GM19099 (cell line): ENCODE measurements around the gene DUOXA1.

ENCODE experiments used
- POLR2A ChIP-seq: IDR thresholded peaks from 3 replicates; pipeline ENCODE4 v1.6.1; 2011; ENCODE audit warnings: low read depth; ENCODE audit not compliant: insufficient read length; ENCODE audit errors: extremely low read depth

Gene DUOXA1

DNA sequence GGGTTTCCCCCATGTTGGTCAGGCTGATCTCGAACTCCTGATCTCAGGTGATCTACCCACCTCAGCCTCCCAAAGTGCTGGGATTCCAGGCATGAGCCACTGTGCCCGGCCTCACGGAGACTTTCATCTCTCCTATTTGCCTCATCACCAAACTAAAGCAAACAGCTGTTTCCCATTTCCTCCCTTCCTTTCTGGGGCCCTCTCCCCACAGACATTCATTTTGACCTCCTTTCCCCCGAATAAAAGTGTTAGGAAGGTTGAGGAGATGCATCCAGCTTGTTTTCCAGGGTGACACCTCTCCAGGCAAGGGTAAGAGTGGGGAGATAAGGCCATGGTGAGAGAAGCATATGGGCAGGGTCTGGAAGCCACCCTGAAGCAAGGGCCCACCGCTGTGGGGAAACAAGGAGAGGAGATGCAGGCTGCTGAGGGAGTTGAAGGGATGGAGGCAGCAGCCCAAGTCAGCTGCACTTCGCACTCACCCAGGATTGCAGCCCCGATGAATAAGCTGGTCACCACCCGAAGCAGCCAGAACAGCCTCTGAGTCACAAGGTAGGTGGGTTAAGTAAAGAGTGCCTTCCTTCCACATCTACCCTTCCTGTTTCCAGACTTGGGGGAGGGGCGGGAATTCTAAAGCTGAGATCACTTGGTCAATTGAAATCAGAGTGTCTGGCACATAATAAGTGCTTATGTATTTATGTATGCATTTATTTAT, 7.8 kb downstream of the DUOXA1 start:
- TF ChIP-seq POLR2A, result no peak

DNA sequence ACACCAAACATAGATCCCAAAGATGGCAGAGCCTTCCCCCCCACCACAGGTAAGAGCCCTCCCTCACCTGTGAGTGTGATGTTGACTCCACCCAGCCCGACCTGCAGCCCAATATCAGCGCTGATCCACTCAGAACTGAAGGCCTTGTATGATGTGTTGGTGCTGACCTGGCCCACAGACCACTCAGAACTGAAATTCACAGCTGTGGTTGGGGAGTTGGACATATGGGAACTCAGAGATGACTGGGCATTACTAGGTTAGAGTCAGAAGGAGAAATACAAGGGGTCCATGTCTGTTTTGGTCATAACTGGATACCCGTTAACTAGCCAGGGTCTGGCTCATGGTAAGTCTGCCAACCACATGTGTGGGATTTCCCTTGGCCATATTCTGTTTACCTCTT, 8.7 kb downstream of the DUOXA1 start:
- no peak for TF ChIP-seq POLR2A

DNA sequence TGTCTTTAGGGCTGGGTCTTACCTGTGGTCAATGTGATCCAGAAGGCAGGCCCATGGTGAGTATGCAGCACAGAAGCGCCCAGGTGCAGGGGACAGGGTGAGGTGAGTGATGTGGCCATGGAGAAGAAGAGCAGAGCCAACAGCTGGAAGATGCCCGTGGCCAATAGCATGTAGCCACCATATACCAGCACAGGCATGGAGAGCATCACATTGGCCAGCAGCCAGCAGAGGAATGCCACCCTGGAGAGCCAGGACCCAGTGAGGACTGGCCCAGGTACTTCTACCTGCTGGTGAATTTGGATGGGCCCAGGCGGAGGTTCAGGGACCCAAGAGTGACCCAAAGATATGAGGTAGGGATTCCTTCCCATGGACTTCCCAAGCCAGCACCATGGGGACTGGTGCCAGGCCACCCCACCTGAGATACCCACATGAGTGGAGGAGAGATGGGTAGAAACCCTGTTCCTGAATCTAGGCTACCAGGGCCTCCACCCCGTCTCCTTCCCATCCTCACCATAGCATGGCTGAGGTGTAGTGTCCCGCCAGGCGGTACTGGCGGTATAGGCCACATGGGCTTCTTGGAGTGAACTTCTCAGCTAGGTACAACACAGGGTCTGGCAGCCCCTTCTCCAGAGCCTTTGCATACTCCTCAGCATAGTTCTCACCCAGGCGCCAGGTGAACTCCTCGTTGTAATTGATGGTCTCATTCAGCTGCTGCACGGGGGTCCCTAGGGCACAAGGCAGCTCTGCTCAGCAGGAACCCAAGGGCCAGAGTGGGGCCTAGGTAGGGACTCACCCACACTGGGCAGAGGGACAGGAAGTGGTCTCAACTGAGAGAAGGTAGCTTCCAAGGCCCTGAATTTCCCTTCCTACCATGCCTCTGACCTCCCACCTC, 9.4 kb downstream of the DUOXA1 start:
- TF ChIP-seq POLR2A, result no peak

DNA sequence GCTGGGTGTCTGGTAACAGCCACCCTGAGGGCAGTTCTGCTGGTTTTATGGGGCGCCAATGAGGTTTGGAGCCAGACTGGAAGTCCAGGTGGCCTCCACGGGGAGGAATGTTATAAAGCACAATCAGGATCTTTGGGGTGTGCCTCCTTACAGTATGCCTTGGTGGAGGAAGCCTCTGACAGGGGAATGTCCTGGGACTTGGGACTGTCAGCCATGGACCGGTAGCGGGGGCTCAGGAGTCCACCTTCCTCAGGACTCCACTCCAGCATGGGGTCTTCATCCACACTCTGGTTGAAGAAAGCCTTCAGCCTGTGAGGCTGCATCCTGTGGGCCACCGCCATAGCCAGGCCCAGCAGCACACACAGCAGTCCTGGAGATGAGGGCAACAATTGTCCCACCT, 10.7 kb downstream of the DUOXA1 start:
- no peak for TF ChIP-seq POLR2A

DNA sequence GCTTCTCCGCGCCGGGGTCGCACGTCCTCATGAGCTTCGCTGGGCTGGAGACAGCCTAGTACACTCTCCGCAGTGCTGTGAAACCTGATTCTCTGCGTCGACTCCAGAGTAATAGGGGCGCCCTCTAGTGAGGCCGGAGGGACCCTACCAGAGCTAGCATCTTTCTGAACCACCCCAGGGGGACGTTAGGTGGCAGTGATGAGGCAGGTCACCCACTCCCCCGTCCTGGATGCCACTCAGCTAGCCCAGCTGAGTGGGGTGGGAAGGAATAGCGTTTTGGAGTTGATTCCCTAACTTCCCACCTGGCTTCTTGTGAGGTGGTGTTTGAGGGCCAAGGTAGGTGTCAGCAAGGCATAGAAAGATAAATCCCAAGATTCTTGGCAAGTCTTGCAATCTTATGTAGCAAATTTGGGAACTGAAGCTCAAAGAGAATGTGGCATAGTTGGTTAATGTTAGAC, 11.5 kb downstream of the DUOXA1 start:
- no peak for TF ChIP-seq POLR2A

DNA sequence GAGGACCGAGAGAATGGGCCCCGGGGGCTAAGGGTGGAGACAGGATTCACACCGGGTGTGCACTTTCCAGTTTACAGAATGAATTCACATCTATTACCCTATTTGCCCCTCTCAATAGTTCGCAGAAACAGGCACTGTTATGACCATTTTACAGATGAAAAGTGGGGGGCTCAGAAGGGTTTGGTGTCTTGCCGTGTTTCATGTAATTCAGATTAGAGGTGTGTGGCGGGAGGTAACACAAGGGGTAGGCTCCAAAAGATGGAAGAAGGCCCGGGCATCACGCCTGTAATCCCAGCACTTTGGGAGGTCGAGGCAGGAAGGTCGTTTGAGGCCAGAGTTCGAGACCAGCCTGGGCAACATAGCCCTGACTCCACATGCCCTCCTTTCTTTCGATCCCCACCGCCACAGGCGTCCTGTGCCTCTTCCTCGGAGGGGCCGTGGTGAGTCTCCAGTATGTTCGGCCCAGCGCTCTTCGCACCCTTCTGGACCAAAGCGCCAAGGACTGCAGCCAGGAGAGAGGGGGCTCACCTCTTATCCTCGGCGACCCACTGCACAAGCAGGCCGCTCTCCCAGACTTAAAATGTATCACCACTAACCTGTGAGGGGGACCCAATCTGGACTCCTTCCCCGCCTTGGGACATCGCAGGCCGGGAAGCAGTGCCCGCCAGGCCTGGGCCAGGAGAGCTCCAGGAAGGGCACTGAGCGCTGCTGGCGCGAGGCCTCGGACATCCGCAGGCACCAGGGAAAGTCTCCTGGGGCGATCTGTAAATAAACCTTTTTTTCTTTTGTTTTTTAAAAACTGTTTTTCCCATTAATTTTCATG, 12.2 kb downstream of the DUOXA1 start:
- no peak for TF ChIP-seq POLR2A

DNA sequence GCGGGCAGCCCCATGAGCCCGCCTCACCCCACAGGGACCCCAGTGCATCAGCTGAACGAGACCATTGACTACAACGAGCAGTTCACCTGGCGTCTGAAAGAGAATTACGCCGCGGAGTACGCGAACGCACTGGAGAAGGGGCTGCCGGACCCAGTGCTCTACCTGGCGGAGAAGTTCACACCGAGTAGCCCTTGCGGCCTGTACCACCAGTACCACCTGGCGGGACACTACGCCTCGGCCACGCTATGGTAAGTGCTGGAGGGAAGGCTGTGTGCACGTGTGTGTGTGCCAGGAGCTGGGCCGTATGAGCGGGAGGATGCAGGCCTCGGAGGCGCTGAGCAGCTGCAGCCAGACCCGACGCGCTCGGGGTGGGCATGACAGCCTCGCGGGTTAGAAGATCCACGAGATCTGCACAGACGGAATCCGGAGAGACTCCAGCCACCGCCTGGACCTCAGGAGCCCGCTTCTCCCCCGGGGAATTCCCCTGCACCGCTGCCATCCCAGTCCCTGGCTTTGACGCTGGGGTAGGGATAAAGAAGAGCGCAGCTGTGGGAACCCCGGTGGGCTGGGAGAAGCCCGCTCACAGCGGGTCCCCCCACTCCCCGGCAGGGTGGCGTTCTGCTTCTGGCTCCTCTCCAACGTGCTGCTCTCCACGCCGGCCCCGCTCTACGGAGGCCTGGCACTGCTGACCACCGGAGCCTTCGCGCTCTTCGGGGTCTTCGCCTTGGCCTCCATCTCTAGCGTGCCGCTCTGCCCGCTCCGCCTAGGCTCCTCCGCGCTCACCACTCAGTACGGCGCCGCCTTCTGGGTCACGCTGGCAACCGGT, 13.0 kb downstream of the DUOXA1 start:
- TF ChIP-seq POLR2A, result no peak

DNA sequence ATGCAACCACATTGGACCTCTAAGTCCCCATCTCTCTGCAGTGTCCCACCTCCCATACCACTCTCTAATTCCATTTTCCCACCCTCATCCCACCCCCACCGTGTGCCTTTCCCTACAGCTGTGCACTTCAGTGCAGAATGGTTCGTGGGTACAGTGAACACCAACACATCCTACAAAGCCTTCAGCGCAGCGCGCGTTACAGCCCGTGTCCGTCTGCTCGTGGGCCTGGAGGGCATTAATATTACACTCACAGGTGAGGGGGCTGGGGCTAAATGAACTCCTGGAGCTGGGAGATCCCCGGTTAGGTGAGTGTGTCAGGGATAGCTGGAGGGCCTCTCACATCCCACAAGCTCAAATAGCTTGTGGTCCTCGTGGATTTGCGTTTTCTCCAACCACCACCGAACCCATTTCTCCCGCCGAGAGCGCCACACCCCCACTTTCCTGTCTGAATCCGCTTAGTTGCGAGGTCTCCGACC, 13.6 kb downstream of the DUOXA1 start:
- no peak for TF ChIP-seq POLR2A

DNA sequence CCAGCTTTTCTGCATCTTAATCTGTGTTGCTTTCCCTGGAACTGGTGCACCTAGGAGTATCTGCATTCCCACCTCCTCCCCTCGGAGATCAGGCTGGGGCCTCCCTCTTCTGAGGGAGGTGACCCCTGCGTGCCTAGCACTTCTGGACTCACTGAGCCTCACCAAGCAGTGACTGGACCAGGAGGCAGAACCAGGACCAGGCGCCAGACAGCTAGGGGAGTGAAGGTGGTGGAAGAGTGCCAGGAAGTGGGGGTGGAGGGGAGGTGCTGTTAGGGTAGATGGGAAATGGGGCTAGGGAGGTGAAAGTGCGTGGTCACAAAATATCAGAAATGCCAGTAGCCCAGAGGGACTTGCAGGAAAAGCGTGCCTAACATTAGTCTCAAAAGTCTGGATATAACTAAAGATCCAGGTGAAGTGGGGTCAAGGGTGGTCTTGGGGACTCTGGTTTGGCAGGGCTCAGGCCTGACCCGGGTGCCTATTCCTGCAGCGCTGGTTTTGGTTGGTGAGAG, 14.3 kb downstream of the DUOXA1 start:
- TF ChIP-seq POLR2A, result no peak

DNA sequence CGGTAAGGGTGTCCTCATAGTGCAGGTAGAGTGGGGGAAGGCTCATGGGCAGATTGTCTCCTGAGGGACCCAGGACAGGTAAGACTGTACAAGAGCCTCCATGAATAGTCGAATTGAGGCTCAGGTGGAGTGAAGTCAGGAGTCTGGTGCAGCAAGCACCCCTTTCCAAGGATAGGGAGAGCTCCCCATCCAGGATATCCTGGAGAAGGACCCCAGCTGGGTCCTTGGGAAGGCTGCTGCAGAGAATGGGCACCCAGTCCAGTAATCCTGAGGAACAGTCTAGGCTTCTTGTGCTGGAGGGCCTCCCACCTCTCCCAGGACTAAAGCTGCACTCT, 15.0 kb downstream of the DUOXA1 start:
- TF ChIP-seq POLR2A, result no peak

DNA sequence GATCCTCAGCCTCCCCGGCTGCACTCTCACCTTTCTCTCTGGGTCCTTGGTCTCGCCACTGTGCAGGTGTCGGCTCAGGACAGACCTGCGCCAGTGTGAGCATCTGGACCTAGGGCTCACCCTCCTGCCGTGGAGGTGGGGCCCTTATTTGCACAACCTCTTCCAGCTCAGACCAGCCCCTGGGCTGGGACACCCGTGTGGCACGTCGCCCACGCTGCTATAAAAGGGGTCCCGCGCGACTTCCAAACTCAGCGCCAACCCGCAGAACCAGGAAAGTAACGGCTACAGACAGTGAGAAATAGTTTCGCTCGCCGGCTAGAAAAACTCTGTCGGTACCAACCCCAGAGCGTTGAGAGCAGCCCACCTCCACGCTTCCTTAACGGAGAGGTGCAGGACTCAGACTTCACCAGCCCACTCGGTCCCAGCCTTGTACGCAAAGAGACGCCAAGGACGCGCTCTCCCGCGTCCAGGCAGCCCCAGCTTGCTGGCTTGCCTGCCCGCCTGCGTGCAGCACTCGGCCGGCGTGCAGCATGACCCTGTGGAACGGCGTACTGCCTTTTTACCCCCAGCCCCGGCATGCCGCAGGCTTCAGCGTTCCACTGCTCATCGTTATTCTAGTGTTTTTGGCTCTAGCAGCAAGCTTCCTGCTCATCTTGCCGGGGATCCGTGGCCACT, 15.5 kb downstream of the DUOXA1 start, which contains the start of the genes DUOX2 and DUOXA2:
Gene DUOX2 (minus strand): TSS at position 97 of the 675 bp plus-strand sequence. CDS start 761 bp downstream, outside the sequence.
Gene DUOXA2 (plus strand): TSS at position 251 of the 675 bp plus-strand sequence. CDS start 280 bp downstream, at position 531.
- TF ChIP-seq POLR2A, result no peak

DNA sequence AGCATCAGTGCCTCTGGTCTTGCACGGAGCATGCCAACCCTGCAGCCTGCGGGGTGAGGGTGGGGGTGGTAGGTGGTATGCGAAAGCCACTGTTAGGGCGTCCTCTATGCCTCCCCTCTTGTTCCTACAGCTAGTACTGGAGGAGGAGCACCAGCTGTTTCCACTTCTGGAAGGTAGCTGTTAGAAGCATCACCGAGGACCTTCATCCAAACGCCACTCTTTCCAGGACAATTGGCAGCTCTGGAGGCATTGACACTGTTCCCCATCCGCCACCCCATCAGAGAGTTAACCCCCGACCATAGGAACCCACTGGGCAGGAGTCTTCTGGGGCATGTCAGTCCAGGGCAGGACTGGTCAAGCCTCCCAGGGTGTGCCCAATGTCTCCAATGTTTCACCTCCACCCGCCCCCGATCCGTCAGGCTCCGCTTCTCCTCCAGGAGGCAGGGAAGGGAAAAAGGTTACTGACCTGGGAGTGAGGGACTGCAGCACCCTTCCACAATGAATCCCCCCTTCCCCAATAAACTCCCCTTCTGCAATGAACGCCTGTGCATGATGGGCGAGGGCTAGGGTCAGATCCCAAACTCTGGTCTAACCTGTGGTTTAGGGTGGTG, 16.2 kb downstream of the DUOXA1 start:
- TF ChIP-seq POLR2A, result no peak
